HG03354 (cell line): Measurements from ENCODE around the gene CYSTM1.

Source experiments
- ATAC-seq: cut with Tn5 transposase; IDR thresholded peaks from one replicate; pipeline ENCODE4 v1.9.1; 2021; ENCODE audit warnings: mild to moderate bottlenecking; ENCODE audit not compliant: unreplicated experiment, poor library complexity, severe bottlenecking

CYSTM1 gene

GRCh38 chr5:140273401-140273877 lies 98.5 kb downstream of the CYSTM1 start:
- ATAC-seq: no peak

GRCh38 chr5:140275837-140276236 lies 100.8 kb downstream of the CYSTM1 start:
- ATAC-seq: no peak

DNA sequence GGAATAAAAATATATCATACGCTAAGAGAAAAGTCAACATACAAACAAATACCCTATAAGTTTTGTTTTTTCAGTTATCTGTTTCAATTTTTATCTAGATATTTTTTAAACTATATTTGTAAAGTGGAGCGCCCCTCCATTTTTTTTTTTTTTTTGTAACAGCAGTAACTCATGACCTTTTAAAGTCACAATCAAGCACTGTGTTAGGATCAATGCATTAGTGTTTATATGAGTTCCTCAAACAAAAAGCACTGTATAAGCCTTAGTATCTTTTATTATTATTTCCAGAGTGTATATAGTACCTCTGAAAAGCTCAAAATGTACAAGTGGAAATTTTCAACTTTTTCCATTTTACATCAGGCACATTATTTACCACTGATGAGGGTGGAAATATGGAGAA lies 107.3 kb downstream of the CYSTM1 start:
- ATAC-seq: no peak

DNA sequence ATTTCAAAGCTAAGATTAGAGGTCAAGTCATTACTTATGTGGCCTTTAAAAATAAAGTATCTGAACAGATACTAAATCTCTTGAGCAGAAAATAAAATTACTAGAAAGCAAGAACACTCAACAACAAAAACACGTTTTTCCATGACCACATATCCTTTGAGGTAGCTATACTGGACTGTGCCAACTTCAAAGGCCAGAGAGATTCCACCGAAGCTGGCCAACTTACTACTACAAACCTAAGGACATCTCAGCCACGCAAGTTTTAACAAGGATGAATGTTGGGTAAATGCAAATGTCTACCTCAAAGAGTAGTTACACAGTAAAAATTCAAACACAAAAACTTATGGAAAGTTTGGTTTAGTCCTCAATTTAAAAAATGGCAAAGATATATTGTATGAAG lies 109.0 kb downstream of the CYSTM1 start:
- ATAC-seq: no peak

- no peak for ATAC-seq
Measured at GRCh38 chr5:140286424-140286823, 111.4 kb downstream of the CYSTM1 start.

GRCh38 chr5:140287801-140288521 lies 113.0 kb downstream of the CYSTM1 start:
- ATAC-seq: no peak

GRCh38 chr5:140292212-140293036 lies 117.4 kb downstream of the CYSTM1 start:
- ATAC-seq: no peak
